Measurements from ENCODE around the gene TACC2.

GRCh38 chr10:122281018-122281626, 292.2 kb downstream of the TACC2 start:
- TF ChIP-seq POLR2A (IDR thresholded peaks at IDR 0.05; ENCODE audit: low read depth, low read length) (no peak), POLR2AphosphoS5 (IDR thresholded peaks at IDR 0.05; ENCODE audit: insufficient read depth, low read depth, low read length) (no peak), EZH2 (IDR thresholded peaks at IDR 0.05; ENCODE audit: borderline replicate concordance, low read depth, low read length, severe bottlenecking) (no peak), FOS (IDR thresholded peaks at IDR 0.05; ENCODE audit: borderline replicate concordance, insufficient read depth, low read length) (no peak), MYC (IDR thresholded peaks at IDR 0.05; ENCODE audit: low read depth, low read length) (no peak), GATA2 (IDR thresholded peaks at IDR 0.05; ENCODE audit: insufficient read depth, insufficient read length, low read depth, low read length) (no peak), JUN (IDR thresholded peaks at IDR 0.05; ENCODE audit: borderline replicate concordance, insufficient read depth, insufficient read length, low read depth) (no peak)
- TF ChIP-seq, protein P1, sequence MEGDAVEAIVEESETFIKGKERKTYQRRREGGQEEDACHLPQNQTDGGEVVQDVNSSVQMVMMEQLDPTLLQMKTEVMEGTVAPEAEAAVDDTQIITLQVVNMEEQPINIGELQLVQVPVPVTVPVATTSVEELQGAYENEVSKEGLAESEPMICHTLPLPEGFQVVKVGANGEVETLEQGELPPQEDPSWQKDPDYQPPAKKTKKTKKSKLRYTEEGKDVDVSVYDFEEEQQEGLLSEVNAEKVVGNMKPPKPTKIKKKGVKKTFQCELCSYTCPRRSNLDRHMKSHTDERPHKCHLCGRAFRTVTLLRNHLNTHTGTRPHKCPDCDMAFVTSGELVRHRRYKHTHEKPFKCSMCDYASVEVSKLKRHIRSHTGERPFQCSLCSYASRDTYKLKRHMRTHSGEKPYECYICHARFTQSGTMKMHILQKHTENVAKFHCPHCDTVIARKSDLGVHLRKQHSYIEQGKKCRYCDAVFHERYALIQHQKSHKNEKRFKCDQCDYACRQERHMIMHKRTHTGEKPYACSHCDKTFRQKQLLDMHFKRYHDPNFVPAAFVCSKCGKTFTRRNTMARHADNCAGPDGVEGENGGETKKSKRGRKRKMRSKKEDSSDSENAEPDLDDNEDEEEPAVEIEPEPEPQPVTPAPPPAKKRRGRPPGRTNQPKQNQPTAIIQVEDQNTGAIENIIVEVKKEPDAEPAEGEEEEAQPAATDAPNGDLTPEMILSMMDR (IDR thresholded peaks at IDR 0.05; ENCODE audit: extremely low read depth in 1 of 2, insufficient read depth in 1 of 2, low read depth in 1 of 2, low read length in 2 of 2): no peak
- TF ChIP-seq, protein P2, sequence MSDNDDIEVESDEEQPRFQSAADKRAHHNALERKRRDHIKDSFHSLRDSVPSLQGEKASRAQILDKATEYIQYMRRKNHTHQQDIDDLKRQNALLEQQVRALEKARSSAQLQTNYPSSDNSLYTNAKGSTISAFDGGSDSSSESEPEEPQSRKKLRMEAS (IDR thresholded peaks at IDR 0.05; ENCODE audit: insufficient read depth, insufficient read length): no peak
